Gastrocnemius medialis (tissue), 4 donors: ENCODE data around the gene POLR2B.

Experiments used
- CTCF ChIP-seq, 5 experiments: fragments of 450-650 bp in 3 of 5; fragments of 200-600 bp in 2 of 5; sonication (generic) in 2 of 5; IDR thresholded peaks in 4 of 5; conservative IDR thresholded peaks in 1 of 5; 1 replicate in 4 of 5; 2 replicates in 1 of 5; pipeline ENCODE4 v1.5.1; 2016 to 2019; ENCODE audit warnings: antibody characterized with exemption in 5 of 5, mild to moderate bottlenecking in 3 of 5, moderate library complexity in 3 of 5
- POLR2A ChIP-seq, 2 donors: fragments of 450-650 bp; IDR thresholded peaks; one replicate each; pipeline ENCODE4 v1.6.1; 2017; ENCODE audit warnings: antibody characterized with exemption in 2 of 2, mild to moderate bottlenecking in 2 of 2, moderate library complexity in 2 of 2

GRCh38 chr4:57055886-57056285 is 77.2 kb downstream of the POLR2B start:
- TF ChIP-seq POLR2A (IDR thresholded peaks at IDR 0.05) (no peak), CTCF (IDR thresholded peaks at IDR 0.05 in 4 of 5, conservative IDR thresholded peaks at IDR 0.05 in 1 of 5) (no peak)
